Upper lobe of right lung (tissue), 1 donor: ENCODE data around the gene PDS5A. TPM values are rescaled to one million over a fixed set of nuclear protein-coding genes. Genes with fewer than 3 reads are reported as not detected.

Experiments used
- total RNA-seq: library from RNA; stranded (reverse); fragmentation: NEBNext Ultra II Directional; extraction: Animal tissue kit (Norgen Biotek cat#: 25700); gene quantifications from one replicate; pipeline ENCODE4 v1.2.1, GENCODE V29; 2021
- donor health status: DM: no; HTN: yes; CAD: no; lungs with severe emphysema.

Gene PDS5A
- total RNA-seq, 1 donor from 2014 or later = 83.7 TPM

Other genes with a start within 250 kb of the PDS5A start
- gene N4BP2, start 78.9 kb upstream of the PDS5A start, total RNA-seq = 9.8 TPM
- gene RHOH, start 219.1 kb upstream of the PDS5A start, total RNA-seq = 8.8 TPM